ENCODE data around the gene GPAT3.
"Not testable (repeated sequence)": the region's sequence is repeated elsewhere in the genome, so short reads cannot be mapped to it uniquely, and the experiment has no call there.

GPAT3 gene

GRCh38 chr4:83604321-83604720 is 68.4 kb downstream of the GPAT3 start:
- Histone ChIP-seq H3K4me1 (ENCODE audit: insufficient read depth, low read length) (peaks cover 6% of the 10 kb centered on the region; the same call in 1 of the 2 replicates), H3K9me3 (ENCODE audit: control insufficient read depth, insufficient read depth, low read length) (no peaks in the 10 kb centered on the region), H3K36me3 (ENCODE audit: insufficient read depth, low read length) (no peaks in the 10 kb centered on the region), H3K9ac (ENCODE audit: low read depth, low read length) (no peak overlapping the region)

GRCh38 chr4:83605210-83605609 is 69.3 kb downstream of the GPAT3 start:
- no peak overlapping the region for H3K9ac ChIP-seq (ENCODE audit: low read depth, low read length)
- H3K36me3 ChIP-seq (ENCODE audit: insufficient read depth, low read length) = no peaks in the 10 kb centered on the region
- H3K4me1 ChIP-seq (ENCODE audit: insufficient read depth, low read length) = peaks cover 6% of the 10 kb centered on the region; the same call in 1 of the 2 replicates
- no peaks in the 10 kb centered on the region for H3K9me3 ChIP-seq (ENCODE audit: control insufficient read depth, insufficient read depth, low read length)

- Histone ChIP-seq H3K36me3 (ENCODE audit: insufficient read depth, low read length) (no peaks in the 10 kb centered on the region), H3K9ac (ENCODE audit: low read depth, low read length) (no peak overlapping the region), H3K4me1 (ENCODE audit: insufficient read depth, low read length) (peaks cover 6% of the 10 kb centered on the region; the same call in 1 of the 2 replicates), H3K9me3 (ENCODE audit: control insufficient read depth, insufficient read depth, low read length) (no peaks in the 10 kb centered on the region)
These were observed 69.8 kb downstream of the GPAT3 start for GRCh38 chr4:83605744-83606172.

GRCh38 chr4:83606460-83606859 is 70.6 kb downstream of the GPAT3 start:
- Histone ChIP-seq H3K9ac (ENCODE audit: low read depth, low read length) (no peak overlapping the region), H3K36me3 (ENCODE audit: insufficient read depth, low read length) (no peaks in the 10 kb centered on the region), H3K4me1 (ENCODE audit: insufficient read depth, low read length) (peaks cover 6% of the 10 kb centered on the region; the same call in 1 of the 2 replicates)

GRCh38 chr4:83606898-83607297 is 71.0 kb downstream of the GPAT3 start:
- Histone ChIP-seq H3K9ac (ENCODE audit: low read depth, low read length) (no peak overlapping the region), H3K36me3 (ENCODE audit: insufficient read depth, low read length) (no peaks in the 10 kb centered on the region), H3K4me1 (ENCODE audit: insufficient read depth, low read length) (peaks cover 6% of the 10 kb centered on the region; the same call in 1 of the 2 replicates), H3K9me3 (ENCODE audit: control insufficient read depth, insufficient read depth, low read length) (no peaks in the 10 kb centered on the region)

More at GRCh38 chr4:83606460-83606859, 70.6 kb downstream of the GPAT3 start:
- H3K9me3 ChIP-seq (ENCODE audit: control insufficient read depth, insufficient read depth, low read length) = no peaks in the 10 kb centered on the region

GRCh38 chr4:83609365-83609764 is 73.5 kb downstream of the GPAT3 start:
- no peak overlapping the region for H3K9ac ChIP-seq (ENCODE audit: low read depth, low read length)
- no peaks in the 10 kb centered on the region; the same call in 1 of the 2 replicates for H3K9me3 ChIP-seq (ENCODE audit: control insufficient read depth, insufficient read depth, low read length)
- peaks cover 6% of the 10 kb centered on the region; the same call in 1 of the 2 replicates for H3K4me1 ChIP-seq (ENCODE audit: insufficient read depth, low read length)
- no peaks in the 10 kb centered on the region for H3K36me3 ChIP-seq (ENCODE audit: insufficient read depth, low read length)

- no peaks in the 10 kb centered on the region; the same call in 1 of the 2 replicates for H3K9me3 ChIP-seq (ENCODE audit: control insufficient read depth, insufficient read depth, low read length)
- H3K36me3 ChIP-seq (ENCODE audit: insufficient read depth, low read length) = no peaks in the 10 kb centered on the region
- no peak overlapping the region for H3K9ac ChIP-seq (ENCODE audit: low read depth, low read length)
- H3K4me1 ChIP-seq (ENCODE audit: insufficient read depth, low read length) = no peaks in the 10 kb centered on the region
These were observed 74.8 kb downstream of the GPAT3 start for GRCh38 chr4:83610729-83611128.

- Histone ChIP-seq H3K36me3 (ENCODE audit: insufficient read depth, low read length) (no peaks in the 10 kb centered on the region), H3K4me1 (ENCODE audit: insufficient read depth, low read length) (peaks cover 11% of the 10 kb centered on the region), H3K9me3 (ENCODE audit: control insufficient read depth, insufficient read depth, low read length) (no peaks in the 10 kb centered on the region; the same call in 1 of the 2 replicates), H3K9ac (ENCODE audit: low read depth, low read length) (no peak overlapping the region)
These were observed 77.1 kb downstream of the GPAT3 start for GRCh38 chr4:83613023-83613422.

- no peaks in the 10 kb centered on the region; the same call in 1 of the 2 replicates for H3K9me3 ChIP-seq (ENCODE audit: control insufficient read depth, insufficient read depth, low read length)
- no peak overlapping the region for H3K9ac ChIP-seq (ENCODE audit: low read depth, low read length)
- no peaks in the 10 kb centered on the region for H3K36me3 ChIP-seq (ENCODE audit: insufficient read depth, low read length)
- peaks cover 17% of the 10 kb centered on the region for H3K4me1 ChIP-seq (ENCODE audit: insufficient read depth, low read length)
These were observed 78.1 kb downstream of the GPAT3 start for GRCh38 chr4:83613994-83614393.

GRCh38 chr4:83616252-83616651 is 80.3 kb downstream of the GPAT3 start:
- Histone ChIP-seq H3K9me3 (ENCODE audit: control insufficient read depth, insufficient read depth, low read length) (no peaks in the 10 kb centered on the region; the same call in 1 of the 2 replicates), H3K4me1 (ENCODE audit: insufficient read depth, low read length) (peaks cover 17% of the 10 kb centered on the region), H3K36me3 (ENCODE audit: insufficient read depth, low read length) (no peaks in the 10 kb centered on the region), H3K9ac (ENCODE audit: low read depth, low read length) (no peak overlapping the region)

GRCh38 chr4:83617371-83618035 is 81.6 kb downstream of the GPAT3 start:
- H3K4me1 ChIP-seq (ENCODE audit: insufficient read depth, low read length) = peaks cover 17% of the 10 kb centered on the region

GRCh38 chr4:83618431-83618830 is 82.5 kb downstream of the GPAT3 start:
- Histone ChIP-seq H3K36me3 (ENCODE audit: insufficient read depth, low read length) (no peaks in the 10 kb centered on the region), H3K4me1 (ENCODE audit: insufficient read depth, low read length) (peaks cover 17% of the 10 kb centered on the region), H3K9me3 (ENCODE audit: control insufficient read depth, insufficient read depth, low read length) (peaks cover 10% of the 10 kb centered on the region; the same call in 1 of the 2 replicates), H3K9ac (ENCODE audit: low read depth, low read length) (no peak overlapping the region)

More at GRCh38 chr4:83617371-83618035, 81.6 kb downstream of the GPAT3 start:
- no peaks in the 10 kb centered on the region for H3K36me3 ChIP-seq (ENCODE audit: insufficient read depth, low read length)
- H3K9ac ChIP-seq (ENCODE audit: low read depth, low read length) = no peak overlapping the region
- H3K9me3 ChIP-seq (ENCODE audit: control insufficient read depth, insufficient read depth, low read length) = peaks cover 5% of the 10 kb centered on the region; the same call in 1 of the 2 replicates

GRCh38 chr4:83618991-83619645 is 83.2 kb downstream of the GPAT3 start:
- Histone ChIP-seq H3K36me3 (ENCODE audit: insufficient read depth, low read length) (no peaks in the 10 kb centered on the region), H3K4me1 (ENCODE audit: insufficient read depth, low read length) (peaks cover 17% of the 10 kb centered on the region), H3K9ac (ENCODE audit: low read depth, low read length) (no peak overlapping the region), H3K9me3 (ENCODE audit: control insufficient read depth, insufficient read depth, low read length) (peaks cover 10% of the 10 kb centered on the region; the same call in 1 of the 2 replicates)

GRCh38 chr4:83622127-83622526 is 86.2 kb downstream of the GPAT3 start:
- not testable (repeated sequence) for H3K9me3 ChIP-seq (ENCODE audit: control insufficient read depth, insufficient read depth, low read length); H3K9ac ChIP-seq (ENCODE audit: low read depth, low read length); H3K36me3 ChIP-seq (ENCODE audit: insufficient read depth, low read length)
- H3K4me1 ChIP-seq (ENCODE audit: insufficient read depth, low read length) = peaks cover 15% of the 10 kb centered on the region

- Histone ChIP-seq H3K4me1 (ENCODE audit: insufficient read depth, low read length) (no peaks in the 10 kb centered on the region), H3K9ac (ENCODE audit: low read depth, low read length) (no peak overlapping the region), H3K36me3 (ENCODE audit: insufficient read depth, low read length) (no peaks in the 10 kb centered on the region), H3K9me3 (ENCODE audit: control insufficient read depth, insufficient read depth, low read length) (peaks cover 10% of the 10 kb centered on the region; the same call in 1 of the 2 replicates)
These were observed 89.9 kb downstream of the GPAT3 start for GRCh38 chr4:83625821-83626220.

Data from ES-I3 (cell line).